WTC11 (cell line): Measurements from ENCODE around the gene SIX2.

Source experiments
- ATF2 ChIP-seq: sonication (generic); formaldehyde crosslinking; IDR thresholded peaks from 2 replicates; pipeline ENCODE4 v1.8.1; 2022; ENCODE audit warnings: low read depth, missing genetic modification reagents, borderline replicate concordance
- CTCF ChIP-seq: fragments of 200-600 bp; IDR thresholded peaks from 2 replicates; pipeline ENCODE4 v1.8.0; 2022; ENCODE audit warnings: antibody characterized with exemption
- FOXP4 ChIP-seq: sonication (generic); formaldehyde crosslinking; IDR thresholded peaks from 2 replicates; pipeline ENCODE4 v1.8.0; 2022; ENCODE audit warnings: mild to moderate bottlenecking, missing genetic modification reagents
- IRF2 ChIP-seq: sonication (generic); formaldehyde crosslinking; IDR thresholded peaks from 2 replicates; pipeline ENCODE4 v1.8.0; 2022; ENCODE audit warnings: low read depth, missing genetic modification reagents, borderline replicate concordance
- KAT7 ChIP-seq: sonication (generic); formaldehyde crosslinking; IDR thresholded peaks from 2 replicates; pipeline ENCODE4 v1.8.1; 2023; ENCODE audit warnings: missing genetic modification reagents, mild to moderate bottlenecking, borderline replicate concordance
- MLX ChIP-seq: sonication (generic); formaldehyde crosslinking; IDR thresholded peaks from 2 replicates; pipeline ENCODE4 v1.8.1; 2023; ENCODE audit warnings: mild to moderate bottlenecking, missing genetic modification reagents, moderate library complexity
- NR3C1 ChIP-seq: sonication (generic); formaldehyde crosslinking; conservative IDR thresholded peaks from 2 replicates; pipeline ENCODE4 v1.8.1; 2023; ENCODE audit warnings: low read depth, mild to moderate bottlenecking, missing genetic modification reagents
- SP1 ChIP-seq: sonication (generic); formaldehyde crosslinking; conservative IDR thresholded peaks from 2 replicates; pipeline ENCODE4 v1.8.1; 2022; ENCODE audit warnings: missing genetic modification reagents
- STAT6 ChIP-seq: sonication (generic); formaldehyde crosslinking; conservative IDR thresholded peaks from 2 replicates; pipeline ENCODE4 v1.8.1; 2023; ENCODE audit warnings: mild to moderate bottlenecking, low read depth, missing genetic modification reagents, moderate library complexity
- TEAD4 ChIP-seq: sonication (generic); formaldehyde crosslinking; IDR thresholded peaks from 2 replicates; pipeline ENCODE4 v1.8.0; 2022; ENCODE audit warnings: mild to moderate bottlenecking, missing genetic modification reagents
- TP53 ChIP-seq: sonication (generic); formaldehyde crosslinking; IDR thresholded peaks from 2 replicates; pipeline ENCODE4 v1.8.1; 2023; ENCODE audit warnings: mild to moderate bottlenecking, missing genetic modification reagents
- ZBTB43 ChIP-seq: sonication (generic); formaldehyde crosslinking; IDR thresholded peaks from 2 replicates; pipeline ENCODE4 v1.8.1; 2023; ENCODE audit warnings: mild to moderate bottlenecking, missing genetic modification reagents
- ZNF232 ChIP-seq: sonication (generic); formaldehyde crosslinking; IDR thresholded peaks from 2 replicates; pipeline ENCODE4 v1.8.0; 2022; ENCODE audit warnings: mild to moderate bottlenecking, missing genetic modification reagents
- ZNF281 ChIP-seq: sonication (generic); formaldehyde crosslinking; IDR thresholded peaks from 2 replicates; pipeline ENCODE4 v1.8.0; 2023; ENCODE audit warnings: mild to moderate bottlenecking, missing genetic modification reagents

GRCh38 chr2:45028276-45028675 lies 19.0 kb upstream of the SIX2 start:
- TF ChIP-seq CTCF, result no peak
- no peak for TF ChIP-seq FOXP4 (CRISPR knock-in tag)
- TF ChIP-seq SP1, result no peak
- no peak for TF ChIP-seq MLX
- TF ChIP-seq TEAD4, result no peak
- TF ChIP-seq NR3C1 (CRISPR knock-in tag), result no peak
- TF ChIP-seq ATF2 (CRISPR knock-in tag), result no peak
- no peak for TF ChIP-seq ZNF232
- no peak for TF ChIP-seq IRF2 (CRISPR knock-in tag)
- TF ChIP-seq ZBTB43 (CRISPR knock-in tag), result no peak
- no peak for TF ChIP-seq TP53 (CRISPR knock-in tag)
- no peak for TF ChIP-seq KAT7
- no peak for TF ChIP-seq STAT6
- TF ChIP-seq ZNF281, result no peak
